Melanocyte of skin (primary cell): ENCODE measurements around the gene KRT76. TPM values are rescaled to one million over a fixed set of nuclear protein-coding genes. Genes with fewer than 3 reads are reported as not detected.

Experiments used
- small RNA-seq, 2 donors: library from RNA; depleted of rRNA; stranded (forward); fragments of <200 nt; gene quantifications; one replicate each; pipeline ENCODE3, GENCODE V24; 2012
- total RNA-seq, 2 donors: library from RNA; depleted of rRNA; stranded (reverse); fragments of >200 nt; gene quantifications; 2 replicates each; pipeline ENCODE4 v1.2.3, GENCODE V29; 2012

Gene KRT76
- not detected for total RNA-seq

GRCh38 chr12:52776913-52777395 lies at the start of gene KRT76:
KRT76 (minus strand) TSS chr12:52777345; CDS start chr12:52777291, 54 bp downstream.

DNA sequence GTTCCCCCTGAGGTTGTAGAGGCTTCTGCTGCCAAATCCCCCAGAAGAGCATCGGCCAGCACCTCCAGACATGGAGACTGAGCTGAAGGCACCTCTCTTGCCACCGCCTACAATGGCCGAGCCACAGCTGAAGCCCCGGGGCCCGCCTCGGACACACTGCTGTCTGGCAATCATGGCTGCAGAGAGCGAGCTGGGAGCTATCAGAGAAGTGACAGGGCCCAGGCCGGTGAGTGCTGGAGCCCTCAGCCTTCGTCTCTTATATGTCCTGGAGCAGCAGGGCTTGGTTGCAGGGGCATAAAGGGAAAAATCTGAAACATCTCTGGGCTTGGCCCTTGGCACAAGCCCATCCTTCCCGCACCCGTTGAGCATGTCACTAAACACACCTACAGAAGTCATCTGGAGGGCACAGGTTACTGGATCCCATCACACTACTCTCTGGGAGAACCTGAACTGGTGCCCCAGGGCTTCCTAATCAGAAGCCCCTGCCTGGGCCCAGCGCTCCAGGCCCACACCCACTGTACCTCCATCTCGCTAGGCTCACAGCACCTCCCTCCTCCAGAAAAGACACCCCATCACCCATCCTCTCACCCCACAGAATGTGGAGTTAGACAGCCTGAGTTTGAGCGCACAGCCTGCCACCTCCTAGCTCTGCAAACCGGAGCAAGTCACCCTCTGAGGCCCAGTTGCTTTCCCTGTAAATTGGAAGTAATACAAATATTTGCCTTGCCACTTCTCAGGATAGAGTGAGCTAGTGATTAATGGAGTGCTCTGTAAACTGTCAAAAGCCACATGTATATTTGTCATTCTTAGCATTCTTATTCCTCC lies 37.0 kb upstream of the KRT76 start, which contains the start of gene KRT4:
KRT4 (minus strand) TSS at position 232 of the 825 bp plus-strand sequence; CDS start at position 174, 58 bp downstream.

GRCh38 chr12:52795694-52796428 lies 18.7 kb upstream of the KRT76 start, which contains the start of gene KRT3:
KRT3 (minus strand) TSS chr12:52796117; CDS start chr12:52796042, 75 bp downstream.

Small RNA genes within 50 kb of the gene (small RNA-seq; reads per million reads assigned to genes)
- 0 reads per million in 2 donors for gene AC107016.2

Other genes with a start within 250 kb of the KRT76 start
- not detected for gene KRT71, start 224.2 kb downstream of the KRT76 start, total RNA-seq
- not detected for gene KRT74, start 203.5 kb downstream of the KRT76 start, total RNA-seq
- gene KRT72, start 175.9 kb downstream of the KRT76 start, total RNA-seq: not detected
- gene KRT73, start 158.8 kb downstream of the KRT76 start, total RNA-seq: not detected
- gene KRT2, start 125.1 kb downstream of the KRT76 start, total RNA-seq: not detected
- not detected for gene KRT1, start 96.9 kb downstream of the KRT76 start, total RNA-seq
- not detected for gene KRT77, start 73.8 kb downstream of the KRT76 start, total RNA-seq
- gene KRT3, start 18.8 kb upstream of the KRT76 start, total RNA-seq: not detected
- gene KRT4, start 36.8 kb upstream of the KRT76 start, total RNA-seq: not detected
- not detected for gene KRT79, start 57.0 kb upstream of the KRT76 start, total RNA-seq
- not detected for gene KRT78, start 71.6 kb upstream of the KRT76 start, total RNA-seq
- under 1 TPM in 1 of 2 donors, not detected in 1; 0.33 TPM for gene KRT8, start 127.7 kb upstream of the KRT76 start, total RNA-seq
- gene KRT18, start 171.8 kb upstream of the KRT76 start, total RNA-seq: 1 to 10 TPM; 1.0 to 6.7 TPM
- 100 to 1,000 TPM; 469 to 648 TPM for gene EIF4B, start 229.1 kb upstream of the KRT76 start, total RNA-seq